CD4-positive, alpha-beta T cell treated with Interferon alpha-2 for 1 hour (primary cell): ENCODE data around the gene CEACAM3.

ENCODE experiments used
- DNase-seq, 2 donors: peaks; one replicate each; pipeline ENCODE4 v3.0.0-alpha.2; 2020 to 2022

CEACAM3 gene

GRCh38 chr19:41793414-41793727 is 3.0 kb upstream of the CEACAM3 start:
- no peak for DNase-seq

GRCh38 chr19:41795031-41795461 is 1.3 kb upstream of the CEACAM3 start:
- peak; percentile 65 to 72 for DNase-seq

GRCh38 chr19:41796901-41797300 is 514 bp downstream of the CEACAM3 start:
- no peak for DNase-seq

GRCh38 chr19:41799444-41800000 is 3.1 kb downstream of the CEACAM3 start:
- DNase-seq: no peak

GRCh38 chr19:41801031-41801430 is 4.6 kb downstream of the CEACAM3 start:
- DNase-seq: no peak

GRCh38 chr19:41801792-41802211 is 5.4 kb downstream of the CEACAM3 start:
- peak in 1 of 2 donors; percentile 13 for DNase-seq

- no peak for DNase-seq
Measured at GRCh38 chr19:41802770-41803169, 6.4 kb downstream of the CEACAM3 start.

- DNase-seq: no peak
Measured at GRCh38 chr19:41804336-41804735, 7.9 kb downstream of the CEACAM3 start.

GRCh38 chr19:41807176-41807575 is 10.8 kb downstream of the CEACAM3 start:
- no peak for DNase-seq

GRCh38 chr19:41808663-41809566 is 12.5 kb downstream of the CEACAM3 start:
- peak in 1 of 2 donors; percentile 42 for DNase-seq

- no peak for DNase-seq
Measured at GRCh38 chr19:41810301-41810700, 13.9 kb downstream of the CEACAM3 start.

GRCh38 chr19:41811036-41811435 is 14.6 kb downstream of the CEACAM3 start:
- peak; percentile 11 to 53 for DNase-seq

- no peak for DNase-seq
Measured at GRCh38 chr19:41811981-41812380, 15.6 kb downstream of the CEACAM3 start.

GRCh38 chr19:41813911-41814310 is 17.5 kb downstream of the CEACAM3 start:
- DNase-seq: no peak

- DNase-seq: no peak
Measured at GRCh38 chr19:41815301-41815700, 18.9 kb downstream of the CEACAM3 start.

- no peak for DNase-seq
Measured at GRCh38 chr19:41816761-41817160, 20.4 kb downstream of the CEACAM3 start.

- peak; percentile 52 to 67 for DNase-seq
Measured at GRCh38 chr19:41821003-41821735, 24.8 kb downstream of the CEACAM3 start.

- no peak for DNase-seq
Measured at GRCh38 chr19:41837981-41838708, 41.8 kb downstream of the CEACAM3 start.

- no peak for DNase-seq
Measured at GRCh38 chr19:41839211-41839610, 42.8 kb downstream of the CEACAM3 start.

- no peak for DNase-seq
Measured at GRCh38 chr19:41843371-41843770, 47.0 kb downstream of the CEACAM3 start.

GRCh38 chr19:41844601-41845000 is 48.2 kb downstream of the CEACAM3 start, which contains the start of gene LYPD4:
LYPD4 (minus strand) TSS chr19:41844683; CDS start chr19:41839285, 5,398 bp downstream.
- DNase-seq: no peak

GRCh38 chr19:41845001-41845050 is 48.4 kb downstream of the CEACAM3 start, which contains the start of gene DMRTC2:
DMRTC2 (plus strand) TSS chr19:41845042; CDS start chr19:41847429, 2,387 bp downstream.
- no peak for DNase-seq

GRCh38 chr19:41845051-41845590 is 48.7 kb downstream of the CEACAM3 start:
- DNase-seq: no peak
